Tibial artery (tissue), 4 donors: ENCODE measurements around the gene ARNT2.

ENCODE experiments used
- DNase-seq, 2 donors: peaks; one replicate each; pipeline ENCODE4 v3.0.0-alpha.2; 2019
- H3K27ac ChIP-seq, 2 donors: fragments of 200-600 bp; sonication (generic) in 1 of 2; 1 replicate in 1 of 2; 2 replicates in 1 of 2; pipeline ENCODE4 v1.5.1; 2018 to 2019; ENCODE audit warnings: mild to moderate bottlenecking in 1 of 2
- H3K27me3 ChIP-seq, 2 donors: fragments of 200-600 bp; sonication (generic) in 1 of 2; one replicate each; pipeline versions ENCODE4 v1.5.1 to v1.6.0; 2016 to 2019
- H3K36me3 ChIP-seq, 3 donors: fragments of 200-600 bp; sonication (generic) in 2 of 3; one replicate each; pipeline ENCODE4 v1.5.1; 2016 to 2019; ENCODE audit warnings: mild to moderate bottlenecking in 2 of 3
- H3K4me1 ChIP-seq, 4 donors: fragments of 200-600 bp; sonication (generic) in 2 of 4; 1 replicate in 3 of 4; 2 replicates in 1 of 4; pipeline ENCODE4 v1.5.1; 2016 to 2019
- H3K4me3 ChIP-seq, 2 donors: fragments of 200-600 bp; sonication (generic) in 1 of 2; 1 replicate in 1 of 2; 2 replicates in 1 of 2; pipeline ENCODE4 v1.5.1; 2018 to 2019; ENCODE audit warnings: mild to moderate bottlenecking in 2 of 2
- H3K9me3 ChIP-seq, 3 donors: fragments of 200-600 bp; sonication (generic) in 1 of 3; one replicate each; pipeline ENCODE4 v1.5.1; 2016 to 2019
- CTCF ChIP-seq, 2 experiments: fragments of 200-600 bp in 1 of 2; fragments of 450-650 bp in 1 of 2; IDR thresholded peaks; one replicate each; pipeline ENCODE4 v1.5.1; 2017 to 2019; ENCODE audit warnings: antibody characterized with exemption in 2 of 2, mild to moderate bottlenecking in 1 of 2, moderate library complexity in 1 of 2
- intact Hi-C: fragments of 100-400 bp; cut with DNase I; formaldehyde crosslinking; loops from one replicate; pipeline ENCODE4 v1.15.0; 2023; ENCODE audit warnings: low total_unique reads

ARNT2 gene

GRCh38 chr15:80479191-80479590, 75.0 kb downstream of the ARNT2 start:
- peaks cover 0 to 9% (median 0%) of the 10 kb centered on the region in 3 donors for H3K9me3 ChIP-seq
- H3K4me1 ChIP-seq, result peaks cover 0 to 55% (median 21%) of the 10 kb centered on the region in 4 donors
- no peak for DNase-seq
- peaks cover 7 to 12% (median 10%) of the 10 kb centered on the region in 3 donors for H3K36me3 ChIP-seq
- H3K4me3 ChIP-seq, result no peak overlapping the region
- intact Hi-C loops, result no loop called here
- peak overlapping the region; percentile 55 to 58 for H3K27ac ChIP-seq
- no peak for TF ChIP-seq CTCF (IDR thresholded peaks at IDR 0.05)
- H3K27me3 ChIP-seq, result no peaks in the 10 kb centered on the region

GRCh38 chr15:80480171-80480811, 76.1 kb downstream of the ARNT2 start:
- Histone ChIP-seq H3K4me3 (no peak overlapping the region), H3K4me1 (peaks cover 0 to 61% (median 24%) of the 10 kb centered on the region in 4 donors), H3K36me3 (peaks cover 5 to 7% (median 6%) of the 10 kb centered on the region in 3 donors), H3K27me3 (no peaks in the 10 kb centered on the region), H3K9me3 (peaks cover 0 to 5% (median 0%) of the 10 kb centered on the region in 3 donors), H3K27ac (peak overlapping the region; percentile 55 to 58)
- intact Hi-C loops, result no loop called here
- DNase-seq, result peak in 1 of 2 donors; percentile 54
- no peak for TF ChIP-seq CTCF (IDR thresholded peaks at IDR 0.05)

- Histone ChIP-seq H3K27me3 (no peaks in the 10 kb centered on the region), H3K36me3 (peaks cover 3 to 7% (median 5%) of the 10 kb centered on the region in 3 donors), H3K9me3 (no peaks in the 10 kb centered on the region), H3K4me3 (no peak overlapping the region), H3K4me1 (peaks cover 0 to 66% (median 24%) of the 10 kb centered on the region in 4 donors), H3K27ac (peak overlapping the region; percentile 55 to 58)
- no peak for TF ChIP-seq CTCF (IDR thresholded peaks at IDR 0.05)
- DNase-seq, result peak; percentile 78 to 85
- intact Hi-C loops, result no loop called here
Measured at GRCh38 chr15:80480909-80481308, 76.7 kb downstream of the ARNT2 start.

- Histone ChIP-seq H3K4me3 (no peak overlapping the region), H3K36me3 (no peaks in the 10 kb centered on the region), H3K27ac (no peak overlapping the region), H3K27me3 (no peaks in the 10 kb centered on the region), H3K4me1 (peaks cover 0 to 74% (median 24%) of the 10 kb centered on the region in 4 donors), H3K9me3 (no peaks in the 10 kb centered on the region)
- no peak for DNase-seq
- no peak for TF ChIP-seq CTCF (IDR thresholded peaks at IDR 0.05)
- intact Hi-C loops, result no loop called here
Measured at GRCh38 chr15:80482696-80483095, 78.5 kb downstream of the ARNT2 start.

- no peak for TF ChIP-seq CTCF (IDR thresholded peaks at IDR 0.05)
- no peak for DNase-seq
- no peaks in the 10 kb centered on the region for H3K9me3 ChIP-seq
- no peaks in the 10 kb centered on the region for H3K36me3 ChIP-seq
- no peaks in the 10 kb centered on the region for H3K27me3 ChIP-seq
- peaks cover 0 to 78% (median 28%) of the 10 kb centered on the region in 4 donors for H3K4me1 ChIP-seq
- H3K4me3 ChIP-seq, result no peak overlapping the region
- intact Hi-C loops, result no loop called here
- no peak overlapping the region for H3K27ac ChIP-seq
Measured at GRCh38 chr15:80483725-80484161, 79.6 kb downstream of the ARNT2 start.
